ENCODE measurements around the gene TFEB. TPM values are rescaled to one million over a fixed set of nuclear protein-coding genes. Genes with fewer than 3 reads are reported as not detected.
A peak's percentile ranks its signal among the peaks of the same experiment; 100 is the strongest.

TFEB gene
- total and polyA plus RNA-seq, 2 of the 8 experiments (the other 6 are each of a cell fraction or from before 2014, with no cell fraction given), result 2.3 to 6.7 TPM

GRCh38 chr6:41779788-41780550 is 44.6 kb upstream of the TFEB start, which contains the start of gene FRS3:
TSS of gene FRS3 (minus strand) at chr6:41779900. CDS start at chr6:41776987, 2,913 bp downstream.
- H4K5ac ChIP-seq (ENCODE audit: insufficient read length, low read depth, low read length), result no peak within 1 kb of the TSS
- CTCF ChIA-PET (ENCODE audit: partially characterized antibody), result interaction anchor here (0.6 to 1.5 kb wide), 3 partner anchors 20 to 312 kb away, joined by 3 read pairs; no protein-coding TSS in a partner anchor
- TF ChIP-seq EP300 (IDR thresholded peaks at IDR 0.05; ENCODE audit: borderline replicate concordance in 1 of 2, low read depth in 2 of 2, low read length in 2 of 2), result peak in 1 of 2 experiments; percentile 58; a peak in 1 of 3 replicates
- peak; percentile 98 for TF ChIP-seq SP2 (IDR thresholded peaks at IDR 0.05; ENCODE audit: low read length)
- TF ChIP-seq ATF2 (IDR thresholded peaks at IDR 0.05; ENCODE audit: low read length), result no peak
- peak; percentile 23; the same call in 1 of the 2 replicates for TF ChIP-seq PHF8 (conservative IDR thresholded peaks at IDR 0.05; ENCODE audit: low read depth, low read length)
- peak; percentile 97 for TF ChIP-seq RAD21 (IDR thresholded peaks at IDR 0.05 in 1 of 2, conservative IDR thresholded peaks at IDR 0.05 in 1 of 2; ENCODE audit: low read depth in 2 of 2, low read length in 2 of 2)
- TF ChIP-seq HDAC6 (IDR thresholded peaks at IDR 0.05; ENCODE audit: low read depth, low read length), result no peak
- TF ChIP-seq CREB1 (IDR thresholded peaks at IDR 0.05), result peak; percentile 68
- no peak for TF ChIP-seq SUZ12 (IDR thresholded peaks at IDR 0.05; ENCODE audit: low read length)
- TF ChIP-seq YY1 (IDR thresholded peaks at IDR 0.05; ENCODE audit: low read depth, low read length), result peak; percentile 49; the same call in 1 of the 2 replicates

More at GRCh38 chr6:41779788-41780550, 44.6 kb upstream of the TFEB start, which contains the start of gene FRS3:
- Histone ChIP-seq H3K56ac (replicated peaks; ENCODE audit: insufficient read length, low read depth, low read length) (no peak within 1 kb of the TSS), H2BK5ac (ENCODE audit: low read depth, low read length) (no peak within 1 kb of the TSS), H3K4me1 (replicated peaks in 1 of 4; ENCODE audit: control insufficient read depth in 3 of 4, insufficient read depth in 4 of 4, low read length in 3 of 4) (peaks cover 2 to 7% (median 6%) of the 10 kb centered on the region in 4 experiments; a peak in 4 of 7 replicates), H3K4me3 (ENCODE audit: extremely low read depth in 1 of 4, insufficient read depth in 2 of 4, low read depth in 3 of 4, low read length in 4 of 4) (peak within 1 kb of the TSS; percentile 55 to 85 (median 74)), H4K20me1 (replicated peaks in 1 of 2; ENCODE audit: control insufficient read depth in 1 of 2, insufficient read depth in 2 of 2, low read length in 2 of 2) (peaks cover 0 to 3% of the 10 kb centered on the region in 2 experiments), H2BK120ac (replicated peaks; ENCODE audit: low read depth, low read length) (no peak within 1 kb of the TSS), H3K9ac (replicated peaks in 1 of 4; ENCODE audit: extremely low read depth in 1 of 4, low read depth in 3 of 4, low read length in 3 of 4) (peak within 1 kb of the TSS in 2 of 4 experiments; percentile 31 to 57; a peak in 2 of 7 replicates), H3K4ac (replicated peaks; ENCODE audit: insufficient read length, low read depth, low read length) (no peak within 1 kb of the TSS), H3K27me3 (replicated peaks in 1 of 4; ENCODE audit: control insufficient read depth in 3 of 4, extremely low read depth in 1 of 4, insufficient read depth in 3 of 4, low read length in 3 of 4) (peaks cover 2 to 30% (median 16%) of the 10 kb centered on the region in 4 experiments; a peak in 6 of 7 replicates), H2BK12ac (ENCODE audit: low read depth, low read length) (no peak within 1 kb of the TSS), H3K79me1 (ENCODE audit: low read depth, low read length) (no peaks in the 10 kb centered on the region), H3K14ac (ENCODE audit: insufficient read length) (no peak within 1 kb of the TSS), H3K23me2 (ENCODE audit: low read depth, low read length) (peaks cover 8% of the 10 kb centered on the region), H2BK15ac (ENCODE audit: low read length) (no peak within 1 kb of the TSS), H3K9me3 (ENCODE audit: insufficient read depth in 2 of 2, low read depth in 1 of 2, low read length in 1 of 2) (no peaks in the 10 kb centered on the region), H4K8ac (ENCODE audit: extremely low read depth, insufficient read depth, low read length) (no peak within 1 kb of the TSS; the same call in 1 of the 2 replicates), H2BK20ac (ENCODE audit: low read length) (no peak within 1 kb of the TSS), H3K27ac (ENCODE audit: low read depth, low read length) (no peak within 1 kb of the TSS), H3K79me2 (ENCODE audit: control insufficient read depth in 1 of 2, insufficient read depth in 2 of 2, low read length in 2 of 2) (no peaks in the 10 kb centered on the region), H3K18ac (ENCODE audit: extremely low read depth, low read length) (no peak within 1 kb of the TSS; the same call in 1 of the 2 replicates), H3K4me2 (ENCODE audit: insufficient read depth in 1 of 2, low read depth in 2 of 2, low read length in 2 of 2) (peak within 1 kb of the TSS; percentile 92 to 94), H2AFZ (ENCODE audit: low read length) (peak within 1 kb of the TSS; percentile 89; the same call in 1 of the 2 replicates), H2AK5ac (ENCODE audit: low read depth, low read length) (no peak within 1 kb of the TSS), H3K36me3 (ENCODE audit: control insufficient read depth in 2 of 4, insufficient read depth in 4 of 4, low read length in 3 of 4) (no peaks in the 10 kb centered on the region; a peak in 1 of 8 replicates), H3K23ac (ENCODE audit: insufficient read length) (no peak within 1 kb of the TSS), H4K91ac (replicated peaks; ENCODE audit: insufficient read length, low read length) (no peak within 1 kb of the TSS)
- FAIRE-seq, result no peak
- POLR2A ChIA-PET (ENCODE audit: partially characterized antibody), result interaction anchor here (1.0 kb wide), 1 partner anchor 46 kb away, joined by 3 read pairs; no protein-coding TSS in a partner anchor
- peak; percentile 95 to 100 for DNase-seq (ENCODE audit: low read depth in 1 of 2, low spot score in 2 of 2)
- WGBS, 2 experiments (ENCODE audit: extremely low coverage in 1 of 2, insufficient coverage in 1 of 2, insufficient read length in 1 of 2, insufficient replicate concordance in 2 of 2, low coverage in 1 of 2, low lambda C conversion rate in 2 of 2, missing lambda C conversion rate in 1 of 2), result 1% methylated on average over 28 of the region's 73 CpGs; no CpG with 5 or more reads in 1 of the 2 experiments
